ENCODE results near the gene CACNA1B.

The CACNA1B gene

GRCh38 chr9:137920753-137921152 lies 43.2 kb downstream of the CACNA1B start:
- DNase-seq (ENCODE audit: low spot score): no peak

DNA sequence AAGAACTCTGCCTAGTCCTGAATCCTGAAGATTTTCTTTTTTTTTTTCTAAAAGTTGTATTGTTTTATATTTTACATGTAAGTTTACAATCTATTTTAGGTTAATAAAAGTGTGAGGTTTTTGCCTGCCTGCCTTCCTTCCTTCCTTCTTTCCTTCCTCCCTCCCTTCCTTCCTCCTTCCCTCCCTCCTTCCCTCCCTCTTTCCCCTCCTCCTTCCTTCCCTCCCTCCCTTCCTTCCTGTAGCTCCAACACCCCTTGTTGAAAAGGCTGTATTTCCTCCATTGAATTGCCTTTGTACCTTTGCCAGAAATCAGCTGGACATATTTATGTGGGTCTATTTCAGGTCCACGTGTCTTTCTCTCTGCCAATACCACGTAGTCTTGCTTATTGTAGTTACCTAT lies 46.6 kb downstream of the CACNA1B start:
- DNase-seq (ENCODE audit: low spot score): no peak

DNA sequence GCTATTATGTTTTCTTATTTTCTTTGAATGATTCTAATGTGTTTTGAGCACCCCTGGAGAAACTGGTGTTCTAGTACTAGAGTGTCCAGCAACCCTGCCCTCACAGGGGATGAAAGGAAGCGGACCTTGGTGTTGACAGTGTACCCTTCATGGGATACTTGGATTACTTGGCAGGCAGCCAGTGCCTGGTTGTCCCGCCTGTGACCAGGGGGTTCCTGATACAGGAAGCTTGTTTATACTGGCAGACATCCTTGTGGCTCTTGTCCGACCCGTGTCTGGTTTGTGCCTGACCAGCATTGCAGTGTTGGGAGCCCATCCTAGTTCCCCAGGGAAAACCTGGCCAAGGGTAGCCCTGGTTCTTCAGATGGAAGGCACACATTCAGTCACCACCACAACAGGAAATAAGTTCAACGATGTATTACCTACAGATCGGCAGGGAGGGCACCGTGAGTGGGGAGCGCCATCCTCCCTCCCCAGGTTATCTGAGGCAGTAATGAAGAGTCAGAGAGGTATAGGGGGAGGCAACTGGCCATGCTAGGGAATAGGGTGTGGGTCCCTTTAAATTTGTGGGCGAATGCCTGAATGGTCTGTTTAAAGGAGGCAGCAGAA lies 47.3 kb downstream of the CACNA1B start:
- no peak for DNase-seq (ENCODE audit: low spot score)

DNA sequence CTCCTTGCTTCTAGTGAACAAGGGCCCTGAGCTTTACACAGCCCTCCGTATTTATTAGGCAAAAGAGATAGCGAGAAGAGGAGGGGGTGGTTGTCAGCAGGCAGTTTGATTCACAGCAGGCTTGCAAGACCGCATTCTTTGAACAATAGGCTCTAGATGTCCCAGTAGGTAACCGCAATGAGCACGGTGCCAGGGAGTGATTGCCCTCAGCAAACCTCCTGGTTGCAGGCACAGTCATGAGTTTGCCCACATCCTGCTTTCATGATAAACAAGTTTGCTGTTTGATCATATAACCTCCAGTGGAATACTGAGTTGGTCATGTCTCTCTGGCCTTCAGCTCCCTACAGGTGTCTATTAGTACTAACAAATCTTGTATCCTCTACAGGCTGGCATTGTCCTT lies 66.1 kb downstream of the CACNA1B start:
- DNase-seq (ENCODE audit: low spot score): no peak

- DNase-seq (ENCODE audit: low spot score): no peak
Observed at GRCh38 chr9:137945581-137945980, 68.0 kb downstream of the CACNA1B start.

DNA sequence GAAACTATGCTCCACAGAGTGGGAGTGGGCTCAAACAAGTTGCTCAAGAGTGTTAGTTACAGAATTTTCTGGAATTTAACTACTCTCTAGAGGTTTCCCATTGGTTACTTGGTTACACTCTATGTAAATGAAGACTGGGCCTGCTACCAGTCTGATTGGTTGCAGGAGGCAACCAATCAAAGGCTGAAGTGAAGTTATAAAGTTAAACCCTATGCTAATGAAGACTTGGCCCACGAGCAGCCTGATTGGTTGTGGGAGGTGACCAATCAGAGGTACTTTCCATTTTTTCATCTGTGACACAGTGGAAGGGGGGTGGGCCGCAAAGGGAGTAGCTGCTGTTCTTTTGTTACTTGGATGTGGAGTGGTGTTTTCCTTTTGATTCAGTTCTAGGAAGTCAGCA lies 69.4 kb downstream of the CACNA1B start:
- no peak for DNase-seq (ENCODE audit: low spot score)

DNA sequence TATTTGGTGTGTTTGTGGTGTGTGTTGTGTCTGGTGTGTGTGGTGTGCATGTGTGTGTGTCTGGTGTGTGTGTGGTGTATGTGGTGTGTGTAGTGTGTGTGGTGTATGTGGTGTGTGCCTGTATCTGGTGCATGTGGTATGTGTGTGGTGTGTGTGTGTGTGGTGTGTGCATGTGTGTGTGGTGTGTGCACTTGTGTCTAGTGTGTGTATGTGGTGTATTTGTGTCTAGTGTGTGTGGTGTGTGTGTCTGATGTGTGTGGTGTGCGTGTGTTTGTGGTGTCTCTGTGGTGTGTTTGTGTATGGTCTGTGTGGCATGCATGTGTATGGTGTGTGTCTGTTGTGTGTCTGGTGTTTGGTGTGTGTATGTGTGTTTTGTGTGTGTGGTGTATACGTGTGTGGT lies 71.1 kb downstream of the CACNA1B start:
- no peak for DNase-seq (ENCODE audit: low spot score)

GRCh38 chr9:137949260-137949659 lies 71.7 kb downstream of the CACNA1B start:
- DNase-seq (ENCODE audit: low spot score): no peak

- no peak for DNase-seq (ENCODE audit: low spot score)
Observed at GRCh38 chr9:137951107-137951506, 73.5 kb downstream of the CACNA1B start.

DNA sequence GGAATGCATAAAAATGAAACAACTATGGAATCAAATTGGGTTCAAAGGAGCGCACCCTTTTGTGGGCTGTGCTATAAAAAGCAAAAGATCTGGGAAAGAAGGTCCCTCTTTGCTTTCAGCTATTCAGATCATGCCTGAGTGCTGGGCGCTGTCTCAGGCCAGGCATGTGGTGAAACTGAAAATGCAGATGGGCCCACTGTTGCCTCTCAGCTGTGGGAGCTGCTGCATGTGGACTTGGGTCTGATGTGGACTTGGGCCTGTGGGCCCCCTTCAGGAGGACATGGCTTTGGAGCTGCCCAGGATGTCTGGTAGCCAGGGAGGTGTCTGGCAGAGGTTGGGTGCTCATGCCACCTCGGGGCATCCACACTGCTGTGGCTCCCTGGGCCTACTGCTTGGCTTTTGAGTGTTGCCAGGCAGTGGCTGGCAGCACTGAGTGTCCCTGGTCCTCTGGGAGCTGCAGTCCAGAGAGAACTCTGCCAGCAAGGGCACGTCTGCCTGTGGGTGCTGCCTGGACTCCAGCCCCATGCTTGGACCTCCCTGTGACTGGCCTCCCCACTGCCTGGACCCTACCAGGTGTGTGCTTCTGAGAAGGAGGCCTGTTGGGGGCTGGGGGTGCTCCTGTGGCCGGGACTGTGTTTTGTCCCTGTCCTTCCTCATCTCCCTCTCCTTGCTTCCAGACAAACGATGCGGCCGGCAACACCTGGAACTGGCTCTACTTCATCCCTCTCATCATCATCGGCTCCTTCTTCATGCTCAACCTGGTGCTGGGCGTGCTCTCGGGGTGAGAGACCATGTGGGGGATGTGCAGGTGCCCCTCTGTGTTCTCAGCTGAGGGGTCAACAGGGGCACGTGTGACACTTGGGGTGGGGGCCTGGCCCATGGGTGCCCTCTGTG lies 74.3 kb downstream of the CACNA1B start:
- DNase-seq (ENCODE audit: low spot score): no peak

GRCh38 chr9:137952976-137953666 lies 75.5 kb downstream of the CACNA1B start:
- DNase-seq (ENCODE audit: low spot score): no peak

DNA sequence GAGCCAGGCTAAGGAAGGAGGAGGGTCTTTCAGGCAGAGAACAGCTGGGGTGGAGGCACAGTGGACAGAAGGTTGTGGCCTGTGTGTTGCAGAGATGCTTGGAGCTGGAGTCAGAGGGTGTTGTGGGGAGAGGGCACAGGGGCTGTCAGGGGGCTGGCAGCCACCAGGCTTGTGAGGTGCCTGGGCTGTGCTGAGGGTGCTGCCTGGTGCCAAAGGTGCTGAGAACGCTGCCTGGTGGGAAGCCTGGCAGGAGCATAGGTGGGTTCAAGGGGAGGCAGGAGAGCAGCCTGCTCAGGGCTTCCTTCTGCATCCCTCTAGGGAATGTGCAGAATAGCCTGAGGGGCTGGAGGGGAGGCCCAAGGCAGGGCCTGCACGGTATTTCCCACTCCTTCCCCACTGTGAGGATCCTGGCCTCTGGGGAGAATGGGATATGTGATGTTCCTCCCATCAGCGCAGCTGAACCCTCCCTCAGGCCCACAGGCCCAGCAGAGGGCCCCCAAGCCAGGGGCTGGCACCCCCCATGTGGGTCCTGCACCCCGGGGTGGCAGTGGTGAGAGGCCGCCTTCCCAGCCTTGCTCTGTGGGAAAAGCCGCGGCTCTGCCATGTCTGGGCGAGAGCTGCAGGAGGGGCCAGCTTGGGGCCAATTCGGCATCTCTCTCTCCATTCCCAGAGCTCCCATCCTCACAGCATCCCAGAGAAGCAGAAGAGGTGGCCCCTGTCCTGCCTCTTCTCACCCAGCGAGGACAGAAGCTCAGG lies 76.3 kb downstream of the CACNA1B start:
- no peak for DNase-seq (ENCODE audit: low spot score)

DNA sequence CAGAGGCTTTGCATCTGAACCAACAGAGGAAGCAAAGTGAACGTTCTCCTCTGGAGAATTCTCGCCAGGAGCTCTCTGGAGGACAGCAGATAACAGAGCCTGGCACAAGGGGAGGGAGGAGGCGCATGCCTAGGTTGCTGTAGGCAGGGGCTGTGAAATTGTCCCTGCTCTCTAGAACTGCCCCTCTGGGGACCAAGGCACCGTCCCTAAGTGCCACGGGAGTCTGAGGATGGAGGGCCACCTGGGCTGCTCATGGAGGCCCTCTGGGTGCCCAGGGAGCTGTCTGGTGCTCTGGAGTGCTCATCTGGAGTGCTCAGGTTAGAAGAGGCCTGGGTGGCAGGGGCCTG lies 77.6 kb downstream of the CACNA1B start:
- DNase-seq (ENCODE audit: low spot score): no peak

DNA sequence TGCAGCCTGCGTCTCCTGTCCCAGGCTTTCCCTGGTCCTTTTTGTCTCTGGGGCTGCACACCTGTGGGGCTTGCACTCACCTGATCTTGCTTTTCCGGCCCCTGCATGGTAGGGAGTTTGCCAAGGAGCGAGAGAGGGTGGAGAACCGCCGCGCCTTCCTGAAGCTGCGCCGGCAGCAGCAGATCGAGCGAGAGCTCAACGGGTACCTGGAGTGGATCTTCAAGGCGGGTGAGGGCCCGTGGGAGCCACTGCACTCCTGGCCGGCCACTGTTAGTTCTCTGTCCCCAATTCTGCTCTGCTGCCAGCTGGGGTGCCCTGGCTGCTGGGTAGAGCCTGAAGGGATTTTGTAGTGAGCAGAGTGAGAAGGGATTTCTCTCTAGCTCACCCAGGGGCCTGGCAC lies 78.0 kb downstream of the CACNA1B start:
- DNase-seq (ENCODE audit: low spot score): no peak

GRCh38 chr9:137956039-137956438 lies 78.5 kb downstream of the CACNA1B start:
- DNase-seq (ENCODE audit: low spot score): no peak

DNA sequence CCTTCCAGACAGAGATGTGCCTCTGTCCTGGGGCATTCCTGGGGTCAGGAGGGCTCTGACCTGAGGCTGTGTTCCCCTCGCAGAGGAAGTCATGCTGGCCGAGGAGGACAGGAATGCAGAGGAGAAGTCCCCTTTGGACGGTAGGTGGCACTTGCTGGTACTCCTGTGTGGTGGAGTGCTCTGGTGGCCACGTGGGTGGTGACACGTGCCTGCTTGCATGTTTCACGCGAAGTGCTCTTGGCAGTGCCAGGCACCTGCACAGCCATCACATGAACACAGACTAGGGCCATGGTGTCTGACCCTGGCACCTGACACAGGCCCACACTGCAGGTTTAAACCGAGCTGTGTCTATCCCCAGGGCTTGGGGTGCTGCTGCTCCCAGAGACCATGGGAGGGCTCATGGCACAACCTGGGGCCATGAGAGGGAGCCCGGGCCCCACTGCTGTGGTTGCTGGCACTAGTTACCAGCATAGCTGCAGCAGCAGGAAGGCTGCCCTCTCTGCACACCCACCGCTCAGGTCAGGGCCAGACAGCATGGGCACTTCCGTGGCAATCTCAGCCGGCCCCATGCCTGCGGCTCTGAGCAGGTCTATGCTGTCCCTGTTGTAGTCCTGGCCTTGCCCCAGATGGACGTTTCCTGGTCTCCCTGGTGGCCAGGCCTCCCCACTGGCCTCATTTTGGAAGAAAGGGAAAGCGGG lies 79.3 kb downstream of the CACNA1B start:
- DNase-seq (ENCODE audit: low spot score): no peak

- no peak for DNase-seq (ENCODE audit: low spot score)
Observed at GRCh38 chr9:137959641-137960411, 82.2 kb downstream of the CACNA1B start.

- no peak for DNase-seq (ENCODE audit: low spot score)
Observed at GRCh38 chr9:137960496-137960895, 82.9 kb downstream of the CACNA1B start.

GRCh38 chr9:137963525-137963924 lies 85.9 kb downstream of the CACNA1B start:
- no peak for DNase-seq (ENCODE audit: low spot score)

- DNase-seq (ENCODE audit: low spot score): no peak
Observed at GRCh38 chr9:137965177-137965795, 87.7 kb downstream of the CACNA1B start.

Measured in kidney tubule cell (primary cell).